Middle frontal gyrus (tissue), 1 donor: Measurements from ENCODE around the gene PLCH2.
A peak's percentile ranks its signal among the peaks of the same experiment; 100 is the strongest.
"Not testable (repeated sequence)": the region's sequence is repeated elsewhere in the genome, so short reads cannot be mapped to it uniquely, and the experiment has no call there.

Experiments used
- DNase-seq: peaks from one replicate; pipeline ENCODE4 v3.0.0-alpha.2; 2015; ENCODE audit warnings: low spot score; ENCODE audit errors: extremely low spot score

PLCH2 gene

GRCh38 chr1:2543543-2544092 lies 67.5 kb downstream of the PLCH2 start:
- no peak for DNase-seq

GRCh38 chr1:2544093-2544874 lies 68.2 kb downstream of the PLCH2 start:
- no peak for DNase-seq

GRCh38 chr1:2544875-2545640 lies 69.0 kb downstream of the PLCH2 start:
- DNase-seq = no peak

GRCh38 chr1:2545754-2546514 lies 69.8 kb downstream of the PLCH2 start:
- DNase-seq = no peak

GRCh38 chr1:2546515-2547209 lies 70.6 kb downstream of the PLCH2 start:
- no peak for DNase-seq

- DNase-seq = no peak
These were observed 71.3 kb downstream of the PLCH2 start for GRCh38 chr1:2547210-2548067.

GRCh38 chr1:2548068-2548589 lies 72.0 kb downstream of the PLCH2 start:
- DNase-seq = peak; percentile 67

GRCh38 chr1:2549367-2550029 lies 73.4 kb downstream of the PLCH2 start:
- DNase-seq = not testable (repeated sequence)

- not testable (repeated sequence) for DNase-seq
These were observed 74.3 kb downstream of the PLCH2 start for GRCh38 chr1:2550309-2550861.

- DNase-seq = not testable (repeated sequence)
These were observed 75.5 kb downstream of the PLCH2 start for GRCh38 chr1:2551544-2551943.

- no peak for DNase-seq
These were observed 76.1 kb downstream of the PLCH2 start for GRCh38 chr1:2552189-2552588.

- DNase-seq = not testable (repeated sequence)
These were observed 77.0 kb downstream of the PLCH2 start for GRCh38 chr1:2553076-2553475.

GRCh38 chr1:2553871-2554620 lies 78.0 kb downstream of the PLCH2 start:
- DNase-seq = no peak

- DNase-seq = no peak
These were observed 78.7 kb downstream of the PLCH2 start for GRCh38 chr1:2554621-2555387.
